ENCODE data around the gene KCNH4.

DNA sequence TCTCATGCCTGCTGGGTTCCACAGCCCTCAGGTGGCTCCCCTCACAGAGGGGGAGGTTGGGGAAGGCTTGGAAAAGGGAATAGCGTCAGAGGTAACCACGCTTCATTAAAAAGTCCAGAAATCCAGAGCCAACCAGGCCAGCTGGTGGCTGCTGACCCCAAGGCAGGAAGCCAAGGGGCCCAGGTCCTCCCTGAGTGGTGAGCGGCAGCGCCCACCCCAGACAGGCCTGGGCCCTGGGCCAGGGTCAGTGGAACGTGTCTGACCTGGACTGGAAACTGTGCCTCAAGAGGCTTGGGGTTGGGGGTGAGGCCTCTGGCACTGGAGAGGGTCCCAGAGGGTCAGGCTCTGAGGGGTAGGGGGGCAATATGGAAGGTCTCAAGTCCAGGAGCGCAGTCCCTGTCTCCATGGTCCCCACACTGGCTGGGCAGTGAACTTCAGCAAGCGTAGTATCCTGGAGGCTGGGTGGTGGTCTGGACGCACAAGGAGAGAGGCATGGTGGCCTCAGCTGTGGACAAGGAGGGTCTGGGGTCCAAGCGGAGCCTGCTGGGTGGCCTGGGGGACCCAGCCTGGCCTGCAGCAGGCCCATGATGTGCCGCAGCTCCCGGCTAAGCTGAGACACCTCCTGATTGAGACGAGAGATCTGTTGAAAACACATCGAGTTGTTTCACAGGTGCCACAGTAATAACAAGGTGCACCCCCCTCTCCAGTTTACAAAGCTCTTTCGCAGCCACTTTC is 21.0 kb downstream of the KCNH4 start:
- TF ChIP-seq POLR2A (IDR thresholded peaks at IDR 0.05): no peak
- no peak for TF ChIP-seq POLR2AphosphoS5 (IDR thresholded peaks at IDR 0.05)
